H1 (cell line): ENCODE data around the gene TMEM258. TPM values are rescaled to one million over a fixed set of nuclear protein-coding genes. Genes with fewer than 3 reads are reported as not detected.

Experiments used
- SIRT6 ChIP-seq: IDR thresholded peaks from one replicate; pipeline ENCODE4 v1.7.1; 2012; ENCODE audit warnings: low read length, inconsistent platforms
- SRF ChIP-seq: IDR thresholded peaks from 2 replicates; pipeline ENCODE4 v1.6.1; 2011; ENCODE audit warnings: mild to moderate bottlenecking, low read depth, low read length, moderate library complexity
- TEAD4 ChIP-seq: IDR thresholded peaks from 2 replicates; pipeline ENCODE4 v1.6.1; 2012; ENCODE audit warnings: low read depth, low read length, inconsistent platforms, mixed read lengths
- polyA plus RNA-seq, 7 experiments: library from polyadenylated mRNA; depleted of rRNA in 3 of 7; stranded (reverse) in 5 of 7; unstranded in 2 of 7; fragments of >200 nt in 5 of 7; fragments of 200-250 nt in 2 of 7; gene quantifications; 1 replicate in 5 of 7; 2 replicates in 1 of 7; 4 replicates in 1 of 7; pipeline versions ENCODE4 v1.2.1 to v1.2.3, GENCODE V29; 2011 to 2013; ENCODE audit warnings: missing spikeins in 2 of 7, mixed read lengths in 2 of 7
- total RNA-seq: library from RNA; stranded (reverse); fragmentation: NEBNext Ultra II Directional; extraction: Animal tissue kit (Norgen Biotek cat#: 25700); gene quantifications from 2 replicates; pipeline ENCODE4 v1.2.1, GENCODE V29; 2021

TMEM258 gene
- total and polyA plus RNA-seq, 2 of the 8 experiments (the other 6 are each of a cell fraction or from before 2014, with no cell fraction given) = 186 to 759 TPM

DNA sequence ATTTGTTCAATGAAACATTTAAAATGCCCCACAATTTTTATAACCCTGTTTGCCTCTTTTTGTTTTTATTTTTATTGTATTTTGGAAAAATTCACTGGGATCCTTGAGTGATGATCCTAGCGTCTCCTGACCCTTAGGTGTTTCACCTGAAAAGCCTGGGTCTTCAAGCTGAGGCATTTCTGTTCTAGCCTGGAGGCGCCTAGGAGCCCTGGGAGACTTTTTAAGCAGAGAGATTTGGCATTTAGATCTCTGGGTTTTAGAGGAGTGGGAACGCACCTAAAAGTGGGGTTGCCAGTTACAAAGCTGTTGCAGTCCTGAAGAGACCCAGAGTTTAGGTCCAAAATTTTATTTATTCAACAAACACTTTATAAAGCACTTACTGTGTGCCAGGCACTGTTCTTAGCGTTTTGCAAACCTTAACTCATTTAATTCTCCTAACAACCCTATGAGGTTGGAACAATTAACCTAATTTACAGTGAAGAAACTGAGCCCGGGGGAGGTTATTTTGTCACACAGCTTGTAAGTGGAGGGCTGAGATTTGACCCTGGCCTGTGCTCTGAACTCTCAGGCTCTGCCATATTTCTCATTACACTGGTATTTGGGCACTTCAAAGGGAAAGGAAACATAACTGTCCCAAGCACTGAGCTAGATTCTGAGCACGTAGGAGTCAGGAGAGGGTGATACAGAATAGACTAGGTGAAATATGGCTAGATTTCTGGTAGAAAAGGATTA lies 25.2 kb upstream of the TMEM258 start (continued):
- TF ChIP-seq TEAD4 (no peak), SIRT6 (no peak), SRF (no peak)
